Transverse colon (tissue), 4 donors: ENCODE measurements around the gene FNBP1L. TPM values are rescaled to one million over a fixed set of nuclear protein-coding genes. Genes with fewer than 3 reads are reported as not detected.

ENCODE experiments used
- DNase-seq: peaks from one replicate; pipeline ENCODE4 v3.0.0-alpha.2; 2019
- H3K27ac ChIP-seq, 4 donors: fragments of 200-600 bp; sonication (generic); 2 replicates each; pipeline ENCODE4 v1.5.1; 2016 to 2018; ENCODE audit warnings: inconsistent platforms in 4 of 4
- H3K27me3 ChIP-seq: fragments of 200-600 bp; sonication (generic); 2 replicates; pipeline ENCODE4 v1.5.1; 2017; ENCODE audit warnings: inconsistent platforms
- H3K36me3 ChIP-seq, 4 donors: fragments of 200-600 bp; sonication (generic); 2 replicates each; pipeline ENCODE4 v1.5.1; 2017 to 2019; ENCODE audit warnings: inconsistent platforms in 4 of 4
- H3K4me1 ChIP-seq, 4 donors: fragments of 200-600 bp; sonication (generic); 2 replicates each; pipeline ENCODE4 v1.5.1; 2017 to 2020; ENCODE audit warnings: inconsistent platforms in 4 of 4
- H3K4me3 ChIP-seq, 4 donors: fragments of 200-600 bp; sonication (generic); 1 replicate in 1 of 4; 2 replicates in 3 of 4; pipeline versions ENCODE4 v1.5.1 to v1.6.1; 2017 to 2019; ENCODE audit warnings: inconsistent platforms in 4 of 4
- H3K9me3 ChIP-seq, 2 donors: fragments of 200-600 bp; sonication (generic); 2 replicates each; pipeline ENCODE4 v1.5.1; 2017 to 2019; ENCODE audit warnings: inconsistent platforms in 2 of 2
- EP300 ChIP-seq: sonication (generic); formaldehyde crosslinking; IDR thresholded peaks from one replicate; pipeline ENCODE4 v1.6.1; 2017; ENCODE audit warnings: antibody characterized with exemption, low read depth
- POLR2A ChIP-seq: fragments of 450-650 bp; IDR thresholded peaks from one replicate; pipeline ENCODE4 v1.6.1; 2016; ENCODE audit warnings: antibody characterized with exemption, mild to moderate bottlenecking, moderate library complexity
- POLR2AphosphoS5 ChIP-seq, 3 donors: sonication (generic); formaldehyde crosslinking; IDR thresholded peaks; one replicate each; pipeline ENCODE4 v1.6.1; 2016; ENCODE audit warnings: antibody characterized with exemption in 3 of 3
- WGBS, 2 donors: methylation state at CpG; one replicate each; pipeline ENCODE4 v1.1.5; 2018; ENCODE audit warnings: low coverage in 1 of 2; 5-methylcytosine and 5-hydroxymethylcytosine counted together
- in situ Hi-C, 4 donors: fragments of 200-750 bp; cut with MboI; loops; one replicate each; pipeline versions ENCODE4 v1.15.0 to v1.15.1; 2017; ENCODE audit warnings: low sequenced_read_pairs in 3 of 4, low pct_ligation_motif_present in 1 of 4, low pct_unique_long_range_greater_than_20kb in 1 of 4
- intact Hi-C: fragments of 100-400 bp; cut with DNase I; formaldehyde crosslinking; loops from one replicate; pipeline ENCODE4 v1.15.1; 2023; ENCODE audit warnings: low total_unique reads
- total RNA-seq, 4 donors: library from RNA; depleted of rRNA; stranded (reverse); fragments of >200 nt; gene quantifications; one replicate each; pipeline ENCODE4 v1.1.0, GENCODE V29; 2016
- TF ChIP-seq, protein P1 (sequence below), 5 experiments: fragments of 200-600 bp in 3 of 5; fragments of 450-650 bp in 2 of 5; sonication (generic) in 3 of 5; IDR thresholded peaks; 1 replicate in 2 of 5; 2 replicates in 3 of 5; pipeline ENCODE4 v1.5.1; 2016 to 2017; ENCODE audit warnings: antibody characterized with exemption in 5 of 5, inconsistent platforms in 3 of 5, mild to moderate bottlenecking in 2 of 5, moderate library complexity in 1 of 5

The FNBP1L gene
- total RNA-seq, 4 donors from 2014 or later, result 31.0 to 69.4 (median 49.0) TPM

DNA sequence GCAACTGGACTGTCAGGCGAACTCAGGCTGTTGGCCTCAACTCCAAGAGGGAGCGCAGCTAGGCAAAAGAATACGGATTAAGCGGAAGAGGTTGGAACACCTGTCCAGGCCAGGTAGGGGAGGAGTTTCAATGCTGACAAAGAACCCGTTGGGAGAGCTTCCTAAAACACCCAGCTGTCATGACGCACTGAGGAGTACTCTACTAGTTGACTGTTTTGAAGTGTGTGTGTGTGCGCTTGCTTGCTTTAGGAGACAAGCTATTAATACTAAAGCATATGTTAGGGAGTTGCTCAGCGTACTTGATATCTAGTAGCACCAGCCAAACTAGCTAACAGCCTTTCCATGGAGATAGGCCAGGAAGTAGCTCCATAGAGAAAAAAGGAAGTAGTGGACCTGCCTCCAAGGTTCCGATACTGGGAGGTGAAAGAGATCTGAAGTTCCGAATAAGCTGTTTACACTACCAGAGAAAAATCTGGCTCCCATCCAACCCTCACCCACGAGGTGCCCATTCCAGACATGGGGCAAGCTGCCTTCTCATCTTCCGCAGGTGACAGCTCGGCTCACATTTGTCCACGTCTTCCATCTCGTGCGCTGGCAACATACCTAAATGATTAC is 974 bp upstream of the FNBP1L start:
- Histone ChIP-seq H3K4me1 (peaks cover 0 to 46% (median 10%) of the 10 kb centered on the region in 4 donors), H3K27ac (peak overlapping the region; percentile 90 to 94 (median 92)), H3K4me3 (peak overlapping the region; percentile 75 to 90 (median 83)), H3K9me3 (no peaks in the 10 kb centered on the region), H3K27me3 (no peaks in the 10 kb centered on the region), H3K36me3 (no peaks in the 10 kb centered on the region)
- in situ Hi-C loops, result loop anchor here (10.0 to 25.0 kb wide), 5 partner anchors 135 to 390 kb away; no protein-coding TSS in a partner anchor
- WGBS, 2 donors, result 29 to 49% methylated on average over 9 to 16 of the region's 16 CpGs
- TF ChIP-seq EP300 (no peak), POLR2AphosphoS5 (IDR thresholded peaks at IDR 0.05) (peak; percentile 67 to 85 (median 75)), POLR2A (peak; percentile 69)
- TF ChIP-seq, protein P1, sequence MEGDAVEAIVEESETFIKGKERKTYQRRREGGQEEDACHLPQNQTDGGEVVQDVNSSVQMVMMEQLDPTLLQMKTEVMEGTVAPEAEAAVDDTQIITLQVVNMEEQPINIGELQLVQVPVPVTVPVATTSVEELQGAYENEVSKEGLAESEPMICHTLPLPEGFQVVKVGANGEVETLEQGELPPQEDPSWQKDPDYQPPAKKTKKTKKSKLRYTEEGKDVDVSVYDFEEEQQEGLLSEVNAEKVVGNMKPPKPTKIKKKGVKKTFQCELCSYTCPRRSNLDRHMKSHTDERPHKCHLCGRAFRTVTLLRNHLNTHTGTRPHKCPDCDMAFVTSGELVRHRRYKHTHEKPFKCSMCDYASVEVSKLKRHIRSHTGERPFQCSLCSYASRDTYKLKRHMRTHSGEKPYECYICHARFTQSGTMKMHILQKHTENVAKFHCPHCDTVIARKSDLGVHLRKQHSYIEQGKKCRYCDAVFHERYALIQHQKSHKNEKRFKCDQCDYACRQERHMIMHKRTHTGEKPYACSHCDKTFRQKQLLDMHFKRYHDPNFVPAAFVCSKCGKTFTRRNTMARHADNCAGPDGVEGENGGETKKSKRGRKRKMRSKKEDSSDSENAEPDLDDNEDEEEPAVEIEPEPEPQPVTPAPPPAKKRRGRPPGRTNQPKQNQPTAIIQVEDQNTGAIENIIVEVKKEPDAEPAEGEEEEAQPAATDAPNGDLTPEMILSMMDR (IDR thresholded peaks at IDR 0.05), result no peak
- peak; percentile 73 for DNase-seq
- intact Hi-C loops, result loop anchor here (10.0 kb wide), 1 partner anchor 398 kb away; no protein-coding TSS in a partner anchor

DNA sequence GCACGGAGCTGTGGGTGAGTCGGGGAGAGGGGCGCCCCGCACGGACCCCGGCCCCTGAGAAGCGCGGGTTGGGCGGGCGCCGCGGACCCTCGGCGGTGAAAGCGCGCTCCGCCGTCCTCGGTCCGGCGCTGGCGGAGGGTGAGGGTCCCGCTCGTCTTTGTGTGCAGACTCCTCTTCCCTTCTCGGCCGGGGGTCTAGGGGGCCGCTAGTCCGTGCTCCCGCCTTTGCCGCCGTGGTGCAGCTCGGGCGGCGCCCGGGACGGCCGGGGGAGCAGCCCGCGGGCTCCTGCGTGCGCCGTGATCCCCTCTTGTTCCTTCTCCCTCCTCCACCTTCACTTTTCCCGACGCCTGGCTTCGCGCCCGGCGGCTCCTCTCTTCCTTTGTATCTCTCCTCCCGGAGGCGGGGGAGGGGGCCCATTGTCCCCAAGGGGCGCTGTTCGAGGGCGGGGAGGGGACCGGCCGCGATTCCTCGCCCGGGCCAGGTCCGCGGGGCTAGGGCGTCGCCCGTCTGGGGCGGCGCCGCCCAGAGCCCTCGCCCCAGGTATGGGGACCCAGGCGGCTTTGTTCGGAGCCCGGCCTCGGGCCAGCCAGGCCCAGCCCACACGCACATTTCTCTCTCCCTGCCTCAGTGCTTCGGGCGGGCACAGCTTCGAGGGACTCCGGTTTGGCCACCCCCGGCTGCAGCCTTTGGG is 519 bp downstream of the FNBP1L start:
- no peaks in the 10 kb centered on the region for H3K27me3 ChIP-seq
- H3K27ac ChIP-seq, result peak overlapping the region; percentile 90 to 94 (median 92)
- TF ChIP-seq, protein P1 (IDR thresholded peaks at IDR 0.05), result peak in 1 of 5 experiments; percentile 21
- TF ChIP-seq POLR2AphosphoS5 (IDR thresholded peaks at IDR 0.05) (no peak), EP300 (no peak), POLR2A (no peak)
- H3K4me3 ChIP-seq, result peak overlapping the region; percentile 75 to 90 (median 83)
- peaks cover 0 to 34% (median 10%) of the 10 kb centered on the region in 4 donors for H3K4me1 ChIP-seq
- intact Hi-C loops, result loop anchor here (10.0 kb wide), 1 partner anchor 396 kb away; no protein-coding TSS in a partner anchor
- no peaks in the 10 kb centered on the region for H3K9me3 ChIP-seq
- in situ Hi-C loops, result loop anchor here (10.0 to 25.0 kb wide), 5 partner anchors 136 to 389 kb away; no protein-coding TSS in a partner anchor
- WGBS, 2 donors, result 0% methylated on average over 59 of the region's 77 CpGs; no CpG with 5 or more reads in 1 of the 2 donors
- no peaks in the 10 kb centered on the region for H3K36me3 ChIP-seq
- DNase-seq, result peak; percentile 68

DNA sequence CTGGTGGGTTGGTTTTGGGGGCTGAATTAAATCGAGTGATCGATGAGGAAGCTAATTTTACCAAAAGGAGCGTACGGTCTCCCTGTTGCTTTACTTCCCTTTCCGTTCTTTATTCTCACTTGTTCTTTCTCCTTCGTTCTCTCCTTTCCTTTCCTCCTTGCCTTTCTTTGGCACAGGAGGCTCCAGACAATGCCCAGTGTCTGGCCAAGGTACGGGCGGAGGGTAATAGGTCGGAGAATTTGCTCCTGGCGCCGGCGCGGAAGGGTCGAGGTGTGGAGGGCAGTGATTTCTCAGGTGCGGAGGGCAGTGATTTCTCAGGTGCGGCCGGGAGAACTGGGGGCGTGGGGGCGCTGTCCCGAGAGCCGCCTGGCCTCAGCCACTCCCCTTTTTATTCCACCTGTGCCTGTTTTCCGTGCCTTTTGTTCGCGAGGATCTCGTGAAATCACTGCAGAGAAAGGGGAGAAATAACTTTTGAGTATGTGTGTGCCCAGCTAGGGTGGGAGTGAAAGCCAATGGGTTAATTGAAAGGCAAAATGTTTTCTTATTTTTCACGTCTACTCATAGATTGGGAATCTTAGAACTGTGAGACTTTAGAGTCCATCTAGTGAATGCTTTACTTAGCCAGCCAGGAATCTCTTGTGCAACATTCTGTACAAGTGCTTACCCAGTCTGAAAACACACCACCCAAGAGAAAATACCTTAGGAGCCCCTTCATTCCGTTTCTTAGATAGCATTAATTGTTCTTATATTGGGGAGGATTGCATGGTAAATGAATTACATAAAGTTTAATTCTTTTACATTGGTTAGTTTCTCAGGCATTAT is 1.3 kb downstream of the FNBP1L start:
- 2 to 20% methylated on average over 1 to 27 of the region's 27 CpGs for WGBS, 2 donors
- intact Hi-C loops (loop anchor here (10.0 kb wide), 1 partner anchor 396 kb away; no protein-coding TSS in a partner anchor), in situ Hi-C loops (loop anchor here (10.0 to 25.0 kb wide), 5 partner anchors 137 to 388 kb away; no protein-coding TSS in a partner anchor)
- peak overlapping the region; percentile 75 to 90 (median 83) for H3K4me3 ChIP-seq
- H3K36me3 ChIP-seq, result no peaks in the 10 kb centered on the region
- no peaks in the 10 kb centered on the region for H3K27me3 ChIP-seq
- no peaks in the 10 kb centered on the region for H3K9me3 ChIP-seq
- DNase-seq, result peak; percentile 70
- TF ChIP-seq POLR2A (no peak), EP300 (no peak), POLR2AphosphoS5 (IDR thresholded peaks at IDR 0.05) (peak in 1 of 3 donors; percentile 25)
- TF ChIP-seq, protein P1 (IDR thresholded peaks at IDR 0.05), result peak in 1 of 5 experiments; percentile 1
- H3K4me1 ChIP-seq, result peaks cover 0 to 32% (median 10%) of the 10 kb centered on the region in 4 donors
- peak overlapping the region; percentile 90 to 94 (median 92) for H3K27ac ChIP-seq
